Prostate gland (tissue), 2 donors: ENCODE measurements around the gene AP4S1.

Experiments
- POLR2A ChIP-seq: fragments of 450-650 bp; IDR thresholded peaks from one replicate; pipeline ENCODE4 v1.6.1; 2016; ENCODE audit warnings: antibody characterized with exemption, mild to moderate bottlenecking
- POLR2AphosphoS5 ChIP-seq: sonication (generic); formaldehyde crosslinking; IDR thresholded peaks from one replicate; pipeline ENCODE4 v1.6.1; 2017; ENCODE audit warnings: antibody characterized with exemption
- TF ChIP-seq, protein P1 (sequence below), 4 experiments: fragments of 200-600 bp in 2 of 4; fragments of 450-650 bp in 2 of 4; sonication (generic) in 2 of 4; IDR thresholded peaks; 1 replicate in 3 of 4; 2 replicates in 1 of 4; pipeline ENCODE4 v1.5.1; 2016 to 2019; ENCODE audit warnings: antibody characterized with exemption in 4 of 4, mild to moderate bottlenecking in 2 of 4, moderate library complexity in 2 of 4

DNA sequence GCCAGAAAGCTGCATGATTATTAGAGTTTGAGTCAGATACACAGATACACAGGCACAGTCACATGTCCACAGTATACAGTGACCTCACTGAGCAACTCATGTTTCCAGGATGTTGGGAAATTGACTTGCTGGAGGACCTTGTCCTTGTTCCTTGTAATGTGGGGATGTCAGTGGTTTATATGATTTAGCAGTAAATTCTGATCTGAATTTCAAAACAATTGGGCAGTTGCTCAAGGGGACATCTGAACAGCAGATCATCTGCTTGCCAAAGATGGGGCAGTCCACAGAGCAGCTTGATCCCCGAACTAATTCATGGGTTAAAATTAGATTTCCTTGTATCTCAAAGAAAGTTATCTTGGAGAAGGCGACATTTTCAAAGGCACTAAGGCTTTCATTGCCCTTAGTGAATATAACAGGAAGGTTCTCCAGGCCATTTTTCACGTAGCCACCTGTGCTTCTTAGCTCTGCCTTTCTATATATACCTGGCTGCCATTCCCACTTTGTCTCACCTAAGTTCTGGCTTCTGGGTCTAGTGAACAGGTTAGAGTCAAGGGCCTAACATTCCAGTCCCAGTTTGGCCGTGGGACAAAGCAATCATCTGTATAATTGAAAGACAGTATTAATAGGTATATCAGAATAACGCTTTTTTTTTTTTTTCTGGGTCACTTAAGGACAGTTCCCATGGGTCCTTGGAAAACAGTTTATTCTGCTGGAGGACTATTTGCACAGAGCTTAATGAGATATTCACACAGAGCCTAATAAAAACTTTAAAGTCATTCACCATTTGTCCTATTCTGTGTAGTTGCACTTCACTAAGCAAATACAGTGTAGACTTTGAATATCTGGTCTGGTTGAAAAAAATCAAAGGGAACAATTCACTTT lies 65.7 kb downstream of the AP4S1 start:
- TF ChIP-seq, protein P1, sequence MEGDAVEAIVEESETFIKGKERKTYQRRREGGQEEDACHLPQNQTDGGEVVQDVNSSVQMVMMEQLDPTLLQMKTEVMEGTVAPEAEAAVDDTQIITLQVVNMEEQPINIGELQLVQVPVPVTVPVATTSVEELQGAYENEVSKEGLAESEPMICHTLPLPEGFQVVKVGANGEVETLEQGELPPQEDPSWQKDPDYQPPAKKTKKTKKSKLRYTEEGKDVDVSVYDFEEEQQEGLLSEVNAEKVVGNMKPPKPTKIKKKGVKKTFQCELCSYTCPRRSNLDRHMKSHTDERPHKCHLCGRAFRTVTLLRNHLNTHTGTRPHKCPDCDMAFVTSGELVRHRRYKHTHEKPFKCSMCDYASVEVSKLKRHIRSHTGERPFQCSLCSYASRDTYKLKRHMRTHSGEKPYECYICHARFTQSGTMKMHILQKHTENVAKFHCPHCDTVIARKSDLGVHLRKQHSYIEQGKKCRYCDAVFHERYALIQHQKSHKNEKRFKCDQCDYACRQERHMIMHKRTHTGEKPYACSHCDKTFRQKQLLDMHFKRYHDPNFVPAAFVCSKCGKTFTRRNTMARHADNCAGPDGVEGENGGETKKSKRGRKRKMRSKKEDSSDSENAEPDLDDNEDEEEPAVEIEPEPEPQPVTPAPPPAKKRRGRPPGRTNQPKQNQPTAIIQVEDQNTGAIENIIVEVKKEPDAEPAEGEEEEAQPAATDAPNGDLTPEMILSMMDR (IDR thresholded peaks at IDR 0.05) = no peak
- TF ChIP-seq POLR2AphosphoS5 = peak; percentile 79
- no peak for TF ChIP-seq POLR2A
